DMS 273 (cell line): ENCODE measurements around the gene UGDH.
"Not testable (repeated sequence)": the region's sequence is repeated elsewhere in the genome, so short reads cannot be mapped to it uniquely, and the experiment has no call there.

Experiments used
- DNase-seq: peaks from one replicate; lab custom pipeline; 2025; ENCODE audit not compliant: unreplicated experiment; lab: John Stamatoyannopoulos, UW

The UGDH gene

DNA sequence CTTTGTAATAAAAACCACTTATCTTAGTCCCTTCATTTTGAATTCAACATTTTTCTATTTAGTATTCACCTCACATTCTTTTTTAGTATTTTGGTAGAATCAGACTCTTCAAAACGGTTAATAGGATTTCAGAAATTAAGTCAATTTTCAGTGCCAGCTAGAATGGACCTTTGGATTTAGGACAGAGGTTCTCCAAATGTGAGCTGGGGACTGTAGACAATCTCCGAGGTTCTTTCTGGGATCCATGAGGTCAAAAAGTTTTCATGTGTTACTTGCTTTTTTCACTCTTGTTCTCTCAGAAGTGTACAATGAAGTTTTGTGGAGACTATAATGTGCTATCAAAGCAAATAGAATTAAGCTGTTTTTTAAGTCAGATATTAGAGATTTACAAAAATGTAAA lies 2.3 kb upstream of the UGDH start:
- DNase-seq, result no peak

DNA sequence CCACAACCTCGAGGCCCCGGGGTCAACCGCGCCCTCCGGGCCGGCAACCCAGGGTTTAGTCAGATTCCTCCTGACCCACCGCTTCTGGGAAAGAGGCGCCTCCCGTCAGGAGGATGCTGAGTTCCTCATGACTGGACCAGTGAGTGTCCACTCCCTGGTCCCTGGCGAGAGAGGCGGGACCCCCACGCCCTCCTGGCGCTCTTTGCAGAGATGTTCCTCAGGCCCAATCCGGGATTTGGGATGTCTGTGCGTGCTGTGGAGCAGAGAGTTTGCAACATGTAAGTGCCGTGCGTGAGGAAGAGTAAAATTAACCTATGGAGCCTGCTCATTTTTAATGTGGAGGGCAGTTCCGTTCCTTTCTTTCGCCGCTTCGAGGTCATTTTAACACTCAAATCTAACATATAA lies 824 bp upstream of the UGDH start:
- DNase-seq, result peak; percentile 66

DNA sequence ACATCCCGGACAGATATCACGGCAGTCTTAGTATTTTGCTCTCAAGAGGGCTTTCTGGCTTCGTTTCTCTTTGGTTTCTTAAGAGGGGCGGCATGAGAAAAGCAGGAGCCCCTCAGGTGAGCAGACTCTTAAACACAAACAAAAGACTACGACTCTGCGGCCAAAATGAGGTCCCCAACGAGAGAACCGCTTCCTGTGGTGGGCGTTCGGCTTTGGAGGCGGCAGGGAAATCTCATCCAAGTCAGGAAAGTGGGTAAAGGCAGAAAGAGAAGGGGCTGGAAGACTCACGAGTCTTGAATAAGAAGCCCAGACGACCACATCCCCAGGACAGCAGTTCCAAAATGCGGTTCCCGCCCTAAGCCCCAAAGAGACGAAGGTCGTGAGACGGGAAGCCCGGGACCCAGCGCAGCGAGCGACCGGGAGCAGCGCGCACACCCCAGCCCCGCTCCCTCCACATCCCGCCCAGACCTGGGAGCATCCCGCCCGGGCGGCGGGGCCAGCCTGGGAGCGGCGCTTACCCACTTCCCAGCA lies 409 bp downstream of the UGDH start:
- DNase-seq, result no peak

GRCh38 chr4:39525822-39526690 lies 1.2 kb downstream of the UGDH start:
- DNase-seq, result peak; percentile 25

GRCh38 chr4:39524161-39524957 lies 2.9 kb downstream of the UGDH start:
- no peak for DNase-seq

- no peak for DNase-seq
These were observed 5.2 kb downstream of the UGDH start for GRCh38 chr4:39522068-39522467.

DNA sequence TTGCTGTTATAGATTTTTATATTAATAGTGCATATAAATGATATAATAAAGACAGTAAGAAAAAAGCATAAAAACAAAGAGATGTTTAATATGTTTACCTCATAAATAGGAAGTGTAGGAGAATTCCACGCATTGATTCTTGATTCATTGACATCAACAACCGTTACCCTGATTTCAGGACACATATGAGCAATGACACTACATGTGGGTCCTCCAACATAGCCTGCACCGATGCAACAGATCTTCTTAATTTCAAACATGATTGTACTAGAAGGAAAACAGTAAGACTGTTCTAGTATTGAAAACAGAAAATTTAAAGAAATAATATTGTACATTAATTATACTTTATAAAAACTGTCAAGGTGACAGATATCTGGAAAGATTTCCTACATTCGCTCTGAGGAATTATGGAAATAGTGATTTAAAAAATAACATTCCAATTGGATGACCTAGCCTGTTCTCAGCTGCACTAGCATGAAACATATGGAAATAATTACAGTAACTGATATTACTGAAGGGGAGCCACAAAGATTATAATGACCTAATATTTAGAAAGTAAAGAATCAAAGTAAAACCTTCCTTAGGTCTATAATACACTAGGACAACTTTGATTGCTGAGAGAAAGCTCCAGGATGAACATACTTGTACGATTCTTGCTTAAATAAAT lies 5.9 kb downstream of the UGDH start:
- no peak for DNase-seq

- no peak for DNase-seq
These were observed 8.8 kb downstream of the UGDH start for GRCh38 chr4:39518484-39518883.

DNA sequence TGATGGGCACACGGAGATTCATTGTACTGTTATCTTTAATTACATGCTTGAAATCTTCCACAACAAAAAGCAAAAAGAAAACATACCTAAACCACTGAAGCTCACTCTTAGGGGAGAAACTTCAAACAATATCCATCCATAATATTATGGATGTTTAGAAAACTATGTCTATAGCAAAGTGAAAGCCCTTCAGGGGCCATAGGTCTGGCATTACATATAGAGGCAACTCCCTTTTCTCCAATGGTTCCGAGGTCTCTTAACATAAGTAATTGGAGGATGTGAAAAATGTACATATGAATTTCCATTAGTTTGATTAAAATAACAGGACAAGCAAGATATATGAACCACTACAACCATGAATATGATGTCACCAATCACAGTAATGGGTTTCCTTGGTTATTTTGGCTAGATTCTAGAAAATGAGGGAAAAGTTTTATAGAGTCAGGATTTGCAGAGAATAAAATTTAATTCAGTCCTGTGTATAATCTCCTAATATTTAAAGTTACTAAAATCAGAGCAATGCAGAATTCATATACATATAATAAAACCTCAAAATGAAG lies 10.8 kb downstream of the UGDH start:
- no peak for DNase-seq

DNA sequence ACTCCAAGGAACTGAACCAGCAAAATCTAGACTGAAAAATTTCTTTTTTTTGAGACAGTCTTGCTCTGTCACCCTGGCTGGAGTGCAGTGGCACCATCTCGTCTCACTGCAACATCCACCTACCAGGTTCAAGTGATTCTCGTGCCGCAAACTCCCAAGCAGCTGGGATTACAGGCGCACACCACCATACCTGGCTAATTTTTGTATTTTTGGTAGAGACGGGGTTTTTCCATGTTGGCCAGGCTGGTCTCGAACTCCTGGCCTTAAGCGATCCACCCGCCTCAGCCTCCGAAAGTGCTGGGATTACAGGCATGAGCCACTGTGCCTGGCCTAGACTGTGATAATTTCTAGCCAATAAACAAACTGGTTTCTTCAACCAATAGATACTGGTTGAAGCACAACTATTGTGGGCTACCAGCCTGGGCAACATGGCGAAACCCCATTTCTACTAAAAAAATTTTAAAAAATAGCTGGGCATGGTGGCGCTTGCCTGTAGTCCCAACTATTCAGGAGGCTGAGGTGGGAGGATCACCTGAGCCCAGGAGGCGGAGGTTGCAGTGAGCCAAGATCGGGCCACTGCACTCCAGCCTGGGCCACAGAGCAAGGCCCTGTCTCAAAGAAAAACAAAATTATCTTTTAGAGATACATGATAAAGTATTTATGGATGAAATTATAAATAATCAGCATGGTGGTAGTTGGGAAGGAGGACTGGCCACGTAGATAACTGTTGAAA lies 11.4 kb downstream of the UGDH start:
- DNase-seq, result not testable (repeated sequence)

GRCh38 chr4:39514888-39515401 lies 12.3 kb downstream of the UGDH start:
- DNase-seq, result no peak

GRCh38 chr4:39514266-39514665 lies 13.0 kb downstream of the UGDH start:
- not testable (repeated sequence) for DNase-seq

DNA sequence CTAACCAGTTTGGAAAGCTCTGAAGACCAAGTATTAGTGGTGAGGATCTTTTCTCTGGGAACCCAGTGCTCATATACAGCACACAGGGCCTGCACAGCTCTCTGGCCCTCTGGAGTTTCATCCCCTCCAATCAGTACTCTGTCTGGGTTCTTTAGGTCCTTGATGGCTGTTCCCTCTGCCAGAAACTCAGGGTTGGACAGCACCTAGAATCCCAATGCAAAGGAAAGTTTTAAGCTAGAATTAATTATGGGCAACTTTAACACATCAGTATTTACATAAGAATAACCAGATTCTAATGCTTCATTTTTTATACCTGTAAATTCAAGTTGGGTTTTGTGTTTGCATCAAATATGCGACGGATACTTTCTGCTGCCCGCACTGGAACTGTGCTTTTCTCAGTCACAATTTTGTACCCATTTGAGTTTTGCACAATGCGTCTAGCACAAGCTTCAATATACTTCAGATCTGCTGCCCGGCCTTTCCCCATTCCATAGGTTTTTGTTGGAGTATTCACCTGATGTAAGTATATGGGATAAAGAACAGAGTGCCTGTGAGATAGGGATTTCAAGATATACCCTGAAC lies 16.8 kb downstream of the UGDH start:
- no peak for DNase-seq

GRCh38 chr4:39505581-39505980 lies 21.7 kb downstream of the UGDH start:
- DNase-seq, result no peak

GRCh38 chr4:39504538-39504937 lies 22.7 kb downstream of the UGDH start:
- DNase-seq, result no peak

- not testable (repeated sequence) for DNase-seq
These were observed 24.6 kb downstream of the UGDH start for GRCh38 chr4:39502664-39503035.

DNA sequence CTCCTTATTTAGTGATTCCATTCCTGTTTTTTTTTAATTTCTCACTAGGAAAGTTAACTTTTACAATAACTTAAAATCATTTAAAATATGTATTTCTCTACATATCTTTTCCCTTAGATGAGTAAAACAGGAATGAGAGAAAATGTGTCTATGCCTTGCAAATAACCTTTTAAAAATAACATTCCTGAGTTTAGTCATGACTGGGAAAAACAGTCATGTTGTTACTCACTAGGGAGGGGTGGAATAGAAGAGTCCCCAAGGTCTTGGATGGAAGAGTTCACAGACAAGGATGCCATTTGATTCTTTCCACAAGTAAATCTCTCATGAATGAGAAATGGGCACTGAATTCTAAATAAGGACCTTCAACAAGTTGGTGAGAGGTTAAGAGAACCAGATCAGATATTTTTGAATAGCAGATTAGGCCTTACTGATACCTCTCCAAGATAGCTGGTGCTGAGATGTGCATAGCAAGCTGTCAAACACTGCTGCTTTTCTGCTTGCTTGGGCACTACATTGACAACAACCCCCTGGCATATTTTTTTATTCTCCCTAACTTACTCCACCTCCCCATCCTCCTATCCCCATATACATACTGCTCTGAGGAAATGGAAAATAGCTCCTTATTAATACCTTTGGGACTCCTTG lies 25.1 kb downstream of the UGDH start:
- no peak for DNase-seq

- DNase-seq, result no peak
These were observed 28.6 kb downstream of the UGDH start for GRCh38 chr4:39498727-39499020.

GRCh38 chr4:39497909-39498726 lies 29.1 kb downstream of the UGDH start:
- DNase-seq, result no peak
